K562 (cell line): ENCODE data around the gene SEMA3F. TPM values are rescaled to one million over a fixed set of nuclear protein-coding genes. Genes with fewer than 3 reads are reported as not detected.

Experiments
- ATAC-seq: fragments of 200-7000 bp; cut with Tn5 transposase; 3 replicates; pipeline ENCODE4 v1.9.1; 2020; ENCODE audit warnings: moderate library complexity
- BruUV-seq: library from RNA; stranded (reverse); fragments of 400-500 nt; replicated peaks from 2 replicates; lab custom pipeline; 2021; lab: Mats Ljungman, UMichigan
- CTCF ChIA-PET: fragments of 300-600 bp; formaldehyde crosslinking; extraction: SDS; loops from one replicate; lab custom pipeline; 2021; ENCODE audit warnings: low intra/inter-chr PET ratio; lab: Yijun Ruan, JAX
- POLR2A ChIA-PET: fragments of 300-600, 350-650 bp; sonication (Branson Sonifier 250); formaldehyde crosslinking; extraction: SDS; loops from one replicate; lab custom pipeline; 2021; ENCODE audit warnings: antibody characterized with exemption, inconsistent platforms; lab: Yijun Ruan, JAX
- DNase-seq, 4 experiments: peaks; one replicate each; pipeline versions ENCODE4 v3.0.0 to v3.0.0-alpha.2; 2011 to 2018; ENCODE audit warnings: low spot score in 3 of 4, mixed read lengths in 3 of 4; ENCODE audit errors: extremely low read depth in 1 of 4
- FAIRE-seq: peaks from 2 replicates; lab custom pipeline; 2011; peaks lifted over from hg19 to GRCh38; lab: Jason Lieb, UNC
- H2AFZ ChIP-seq: 2 replicates; pipeline ENCODE4 v1.6.0; 2011; ENCODE audit warnings: low read depth, low read length, control low read depth, inconsistent platforms
- H3K27ac ChIP-seq: fragments of 200-600 bp; 3 replicates; pipeline ENCODE4 v1.8.0; 2011; ENCODE audit warnings: low read depth, mild to moderate bottlenecking, control low read depth, inconsistent platforms, low read length, moderate library complexity, mixed read lengths; ENCODE audit errors: extremely low read depth
- H3K27me3 ChIP-seq, 2 experiments: fragments of 300-600 bp in 1 of 2; 2 replicates in 1 of 2; 3 replicates in 1 of 2; pipeline versions ENCODE4 v1.6.0 to v1.8.0; 2011; ENCODE audit warnings: inconsistent platforms in 2 of 2, low read length in 2 of 2, mild to moderate bottlenecking in 1 of 2, mixed read lengths in 1 of 2, moderate library complexity in 1 of 2; ENCODE audit not compliant: control insufficient read depth in 2 of 2, insufficient read depth in 2 of 2
- H3K36me3 ChIP-seq: fragments of 300-600 bp; 3 replicates; pipeline ENCODE4 v1.8.0; 2011; ENCODE audit warnings: mild to moderate bottlenecking, low read length, inconsistent platforms; ENCODE audit not compliant: control insufficient read depth, insufficient read depth
- H3K4me1 ChIP-seq, 2 experiments: fragments of 200-600 bp in 1 of 2; replicated peaks in 1 of 2; 2 replicates in 1 of 2; 3 replicates in 1 of 2; pipeline versions ENCODE4 v1.5.1 to v1.8.0; 2011; ENCODE audit warnings: inconsistent platforms in 2 of 2, low read length in 2 of 2, mild to moderate bottlenecking in 1 of 2, mixed read lengths in 1 of 2, moderate library complexity in 1 of 2; ENCODE audit not compliant: control insufficient read depth in 2 of 2, insufficient read depth in 2 of 2
- H3K4me2 ChIP-seq: 2 replicates; pipeline ENCODE4 v1.6.1; 2011; ENCODE audit warnings: low read length, control low read depth, inconsistent platforms, mixed read lengths; ENCODE audit not compliant: insufficient read depth
- H3K4me3 ChIP-seq: fragments of 200-600 bp; sonication (generic), shearing (Covaris generic); 2 replicates; pipeline ENCODE4 v1.5.1; 2016; ENCODE audit warnings: control low read depth, inconsistent platforms
- H3K79me2 ChIP-seq: fragments of 200-600 bp; 3 replicates; pipeline ENCODE4 v1.8.0; 2011; ENCODE audit warnings: low read length, inconsistent platforms; ENCODE audit not compliant: control insufficient read depth, insufficient read depth
- H3K9ac ChIP-seq, 2 experiments: 2 replicates each; pipeline versions ENCODE4 v1.6.0 to v1.6.1; 2011; ENCODE audit warnings: low read depth in 2 of 2, low read length in 2 of 2, control low read depth in 1 of 2, inconsistent platforms in 1 of 2, mild to moderate bottlenecking in 1 of 2, mixed read lengths in 1 of 2; ENCODE audit not compliant: insufficient read depth in 1 of 2
- H3K9me1 ChIP-seq: one replicate; pipeline ENCODE4 v1.6.0; 2011; ENCODE audit warnings: inconsistent platforms, mild to moderate bottlenecking, low read length, moderate library complexity; ENCODE audit not compliant: control insufficient read depth, insufficient read depth
- H3K9me3 ChIP-seq: replicated peaks from 2 replicates; pipeline ENCODE4 v1.5.1; 2011; ENCODE audit warnings: low read depth, low read length, inconsistent platforms; ENCODE audit not compliant: control insufficient read depth, insufficient read depth
- H4K20me1 ChIP-seq: replicated peaks from 2 replicates; pipeline ENCODE4 v1.6.1; 2011; ENCODE audit warnings: low read length, inconsistent platforms, mixed read lengths; ENCODE audit not compliant: control insufficient read depth, insufficient read depth
- CTBP1 ChIP-seq: fragments of 450-650 bp; IDR thresholded peaks from 2 replicates; pipeline ENCODE4 v1.6.1; 2016; ENCODE audit warnings: borderline replicate concordance
- DACH1 ChIP-seq: fragments of 450-650 bp; IDR thresholded peaks from 2 replicates; pipeline ENCODE4 v1.6.1; 2018; ENCODE audit not compliant: partially characterized antibody
- FUS ChIP-seq: fragments of 200-400 bp; formaldehyde crosslinking; optimal IDR thresholded peaks from 2 replicates; pipeline ENCODE3; 2017; ENCODE audit warnings: low read depth, low read length
- KHSRP ChIP-seq: fragments of 450-650 bp; IDR thresholded peaks from 2 replicates; pipeline ENCODE4 v1.6.1; 2017
- L3MBTL2 ChIP-seq: fragments of 450-650 bp; IDR thresholded peaks from 2 replicates; pipeline ENCODE4 v1.6.1; 2016; ENCODE audit warnings: mild to moderate bottlenecking, moderate library complexity
- NBN ChIP-seq: fragments of 450-650 bp; IDR thresholded peaks from 2 replicates; pipeline ENCODE4 v1.6.1; 2016; ENCODE audit warnings: low read depth, mild to moderate bottlenecking
- NEUROD1 ChIP-seq: fragments of 150-350 bp; IDR thresholded peaks from 2 replicates; pipeline ENCODE4 v1.6.1; 2014; ENCODE audit warnings: borderline replicate concordance, low read length, low read depth; ENCODE audit not compliant: partially characterized antibody
- NFIC ChIP-seq: fragments of 450-650 bp; IDR thresholded peaks from 2 replicates; pipeline ENCODE4 v1.6.1; 2017; ENCODE audit warnings: mild to moderate bottlenecking, inconsistent platforms
- SAFB2 ChIP-seq: fragments of 200-400 bp; formaldehyde crosslinking; IDR thresholded peaks from 2 replicates; pipeline ENCODE4 v1.6.1; 2018; ENCODE audit warnings: borderline replicate concordance, low read length, low read depth, moderate library complexity; ENCODE audit not compliant: severe bottlenecking
- SMARCA5 ChIP-seq: fragments of 450-650 bp; IDR thresholded peaks from 2 replicates; pipeline ENCODE4 v1.6.1; 2016
- SRSF3 ChIP-seq: fragments of 200-400 bp; formaldehyde crosslinking; IDR thresholded peaks from 2 replicates; pipeline ENCODE4 v1.6.1; 2016; ENCODE audit warnings: mild to moderate bottlenecking, low read length, moderate library complexity; ENCODE audit not compliant: insufficient read depth
- STAT5B ChIP-seq: fragments of 250-450 bp; sonication (Bioruptor Pico); IDR thresholded peaks from 2 replicates; pipeline ENCODE4 v1.8.0; 2021; ENCODE audit warnings: mild to moderate bottlenecking, inconsistent platforms
- XRCC4 ChIP-seq: IDR thresholded peaks from one replicate; pipeline ENCODE4 v1.6.1; 2011; ENCODE audit not compliant: insufficient read depth, insufficient read length; ENCODE audit errors: extremely low read depth
- ZNF253 ChIP-seq: fragments of 250-450 bp; sonication (Bioruptor Pico); conservative IDR thresholded peaks from 2 replicates; pipeline ENCODE4 v1.6.1; 2021; ENCODE audit warnings: mild to moderate bottlenecking
- ZNF395 ChIP-seq: fragments of 200-800 bp; sonication (Bioruptor generic); IDR thresholded peaks from 2 replicates; pipeline ENCODE4 v1.6.1; 2017; ENCODE audit warnings: missing genetic modification characterization, missing compliant biosample characterization
- WGBS: fragments of 100-300 bp; shearing (Covaris generic); methylation state at CpG from one replicate; pipeline ENCODE4 v1.1.6; 2016; ENCODE audit warnings: low coverage, mixed read lengths; ENCODE audit not compliant: insufficient coverage; ENCODE audit errors: missing lambda C conversion rate; 5-methylcytosine and 5-hydroxymethylcytosine counted together
- in situ Hi-C: fragments of 300-500 bp; cut with MboI; formaldehyde crosslinking; loops from 4 replicates; pipeline ENCODE4 v1.15.0; 2018; ENCODE audit warnings: inconsistent platforms, mixed read lengths
- intact Hi-C: fragments of 100-400 bp; cut with micrococcal nuclease; formaldehyde crosslinking; loops from 2 replicates; pipeline ENCODE4 v1.14.2; 2022
- polyA plus RNA-seq, 8 experiments: library from polyadenylated mRNA; depleted of rRNA in 4 of 8; stranded (reverse) in 5 of 8; unstranded in 3 of 8; fragments of >200 nt; fragmentation: Nextera tagmentation in 2 of 8; fragmentation: Illumina TruSeq in 1 of 8; extraction: Ambion mirVana in 2 of 8; extraction: Trizol in 1 of 8; gene quantifications; 2 replicates each; pipeline versions ENCODE4 v1.2.1 to v1.2.3, GENCODE V29; 2011 to 2014; ENCODE audit warnings: inconsistent platforms in 1 of 8, missing spikeins in 1 of 8
- total RNA-seq, 7 experiments: library from RNA; depleted of rRNA in 6 of 7; stranded (reverse); fragments of >200 nt in 6 of 7; fragmentation: Illumina TruSeq in 2 of 7; extraction: Trizol in 2 of 7; gene quantifications; 2 replicates each; pipeline versions ENCODE4 v1.2.1 to v1.2.3, GENCODE V29; 2011 to 2021; ENCODE audit warnings: low replicate concordance in 1 of 7
- TF ChIP-seq, protein P1 (sequence below), 2 experiments: fragments of 250-450 bp in 1 of 2; fragments of 450-650 bp in 1 of 2; sonication (Bioruptor Pico) in 1 of 2; IDR thresholded peaks; 2 replicates each; pipeline versions ENCODE4 v1.6.1 to v1.8.0; 2016 to 2021; ENCODE audit warnings: mild to moderate bottlenecking in 2 of 2, moderate library complexity in 2 of 2, missing compliant biosample characterization in 1 of 2, missing genetic modification characterization in 1 of 2
- TF ChIP-seq, protein P2 (sequence below): fragments of 450-650 bp; IDR thresholded peaks from 2 replicates; pipeline ENCODE4 v1.6.1; 2016; ENCODE audit warnings: borderline replicate concordance

The SEMA3F gene
- total and polyA plus RNA-seq, 9 of the 15 experiments (the other 6 are each of a cell fraction or from before 2014, with no cell fraction given), result 0.58 to 3.0 (median 2.0) TPM; not detected in 2

GRCh38 chr3:50226888-50227389 lies 71.8 kb downstream of the SEMA3F start:
- WGBS, result 8% methylated on average over 19 of the region's 40 CpGs
- TF ChIP-seq L3MBTL2 (peak; percentile 83), STAT5B (CRISPR knock-in tag) (no peak), XRCC4 (no peak), SMARCA5 (0 out of 2 replicates have a peak, but pooled peaks have one; percentile 33), NFIC (peak; percentile 60), DACH1 (no peak), NBN (no peak), SAFB2 (no peak), SRSF3 (no peak), KHSRP (no peak), CTBP1 (0 out of 2 replicates have a peak, but pooled peaks have one; percentile 2), NEUROD1 (no peak), FUS (no peak), ZNF395 (CRISPR knock-in tag) (0 out of 2 replicates have a peak, but pooled peaks have one; percentile 37), ZNF253 (CRISPR knock-in tag) (no peak)
- TF ChIP-seq, protein P1, sequence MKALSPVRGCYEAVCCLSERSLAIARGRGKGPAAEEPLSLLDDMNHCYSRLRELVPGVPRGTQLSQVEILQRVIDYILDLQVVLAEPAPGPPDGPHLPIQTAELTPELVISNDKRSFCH (CRISPR knock-in tag; IDR thresholded peaks at IDR 0.05), result no peak
- TF ChIP-seq, protein P1 (tag; IDR thresholded peaks at IDR 0.05), result no peak
- TF ChIP-seq, protein P2, sequence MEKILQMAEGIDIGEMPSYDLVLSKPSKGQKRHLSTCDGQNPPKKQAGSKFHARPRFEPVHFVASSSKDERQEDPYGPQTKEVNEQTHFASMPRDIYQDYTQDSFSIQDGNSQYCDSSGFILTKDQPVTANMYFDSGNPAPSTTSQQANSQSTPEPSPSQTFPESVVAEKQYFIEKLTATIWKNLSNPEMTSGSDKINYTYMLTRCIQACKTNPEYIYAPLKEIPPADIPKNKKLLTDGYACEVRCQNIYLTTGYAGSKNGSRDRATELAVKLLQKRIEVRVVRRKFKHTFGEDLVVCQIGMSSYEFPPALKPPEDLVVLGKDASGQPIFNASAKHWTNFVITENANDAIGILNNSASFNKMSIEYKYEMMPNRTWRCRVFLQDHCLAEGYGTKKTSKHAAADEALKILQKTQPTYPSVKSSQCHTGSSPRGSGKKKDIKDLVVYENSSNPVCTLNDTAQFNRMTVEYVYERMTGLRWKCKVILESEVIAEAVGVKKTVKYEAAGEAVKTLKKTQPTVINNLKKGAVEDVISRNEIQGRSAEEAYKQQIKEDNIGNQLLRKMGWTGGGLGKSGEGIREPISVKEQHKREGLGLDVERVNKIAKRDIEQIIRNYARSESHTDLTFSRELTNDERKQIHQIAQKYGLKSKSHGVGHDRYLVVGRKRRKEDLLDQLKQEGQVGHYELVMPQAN, result 0 out of 2 replicates have a peak, but pooled peaks have one; percentile 14

More at GRCh38 chr3:50226888-50227389, 71.8 kb downstream of the SEMA3F start:
- intact Hi-C loops, result loop anchor here (1.0 kb wide), 4 partner anchors 19 to 97 kb away; no protein-coding TSS in a partner anchor
- H3K4me1 ChIP-seq, result peaks cover 18 to 43% of the 10 kb centered on the region in 2 experiments
- no peaks in the 10 kb centered on the region for H3K27me3 ChIP-seq
- H3K9me3 ChIP-seq, result no peaks in the 10 kb centered on the region
- in situ Hi-C loops, result loop anchor here (5.0 kb wide), 2 partner anchors 35 to 45 kb away; partner anchors contain the start of gene GNAT1
- no peaks in the 10 kb centered on the region for H3K36me3 ChIP-seq
- ATAC-seq (no peak; the same call in 2 of the 3 replicates), DNase-seq (peak in 2 of 4 experiments; percentile 20 to 37), FAIRE-seq (no peak)
- CTCF ChIA-PET, result interaction anchor here (0.6 to 4.0 kb wide), 10 partner anchors 19 to 369 kb away, joined by 3 to 91 read pairs (median 6); partner anchors contain the start of genes HYAL3 and NAA80
- H3K9ac ChIP-seq, result peak overlapping the region; percentile 25 to 90; a peak in 2 of 4 replicates
- peak overlapping the region; percentile 83 for H3K4me2 ChIP-seq
- POLR2A ChIA-PET, result interaction anchor here (0.7 to 0.9 kb wide), 3 partner anchors 14 to 55 kb away, joined by 3 to 4 read pairs (median 3); no protein-coding TSS in a partner anchor
- H4K20me1 ChIP-seq, result no peaks in the 10 kb centered on the region
- peak overlapping the region; percentile 47 for H3K4me3 ChIP-seq
- peak overlapping the region; percentile 97 for H2AFZ ChIP-seq
- no TSS peak for BruUV-seq
- H3K27ac ChIP-seq, result no peak overlapping the region; the same call in 2 of the 3 replicates
- no peaks in the 10 kb centered on the region for H3K79me2 ChIP-seq
- H3K9me1 ChIP-seq, result no peaks in the 10 kb centered on the region
